T1000 (cell line): ENCODE results near the gene RASAL2.

Experiments used
- DNase-seq: peaks from one replicate; lab custom pipeline; 2025; ENCODE audit warnings: mixed read lengths; lab: John Stamatoyannopoulos, UW

Gene RASAL2

DNA sequence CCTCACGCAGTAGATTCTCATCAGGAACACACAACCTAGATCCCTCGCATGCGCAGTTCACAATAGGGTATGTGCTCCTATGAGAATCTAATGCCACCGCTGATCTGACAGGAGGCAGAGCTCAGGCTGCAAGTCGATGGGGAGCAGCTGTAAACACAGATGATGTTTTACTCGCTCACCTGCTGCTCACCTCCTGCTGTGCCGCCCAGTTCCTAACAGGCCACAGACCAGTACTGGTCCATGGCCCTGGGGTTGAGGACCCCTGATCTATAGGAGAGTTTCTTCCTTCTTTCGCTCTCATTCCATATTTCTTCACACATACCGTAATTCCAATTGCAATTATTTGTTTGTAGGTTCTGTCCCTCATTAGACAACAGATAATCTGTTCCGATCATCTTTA, 299.5 kb downstream of the RASAL2 start:
- no peak for DNase-seq

DNA sequence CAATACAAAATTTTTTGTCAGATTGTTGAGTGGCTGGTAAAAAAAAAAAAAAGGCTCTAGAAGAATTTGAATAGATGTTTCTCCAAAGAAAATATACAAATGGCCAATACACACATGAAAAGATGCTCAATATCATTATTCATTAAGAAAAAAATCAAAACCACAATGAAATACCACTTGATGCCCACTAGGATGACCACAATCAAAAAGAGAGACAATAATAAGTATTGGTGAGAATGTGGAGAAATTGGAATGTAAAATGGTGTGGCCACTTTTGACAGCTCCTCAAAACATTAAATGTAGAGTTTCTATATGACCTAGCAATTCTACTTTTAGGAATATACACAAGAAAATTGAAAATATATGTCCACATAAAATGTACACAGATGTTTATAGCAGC, 302.9 kb downstream of the RASAL2 start:
- no peak for DNase-seq

- DNase-seq = no peak
These were observed 303.8 kb downstream of the RASAL2 start for GRCh38 chr1:178397678-178398077.

GRCh38 chr1:178399177-178399728, 305.3 kb downstream of the RASAL2 start:
- no peak for DNase-seq

GRCh38 chr1:178405137-178405536, 311.2 kb downstream of the RASAL2 start:
- DNase-seq = no peak

GRCh38 chr1:178407215-178407614, 313.3 kb downstream of the RASAL2 start:
- DNase-seq = no peak

GRCh38 chr1:178407655-178408054, 313.8 kb downstream of the RASAL2 start:
- DNase-seq = no peak

- no peak for DNase-seq
These were observed 315.0 kb downstream of the RASAL2 start for GRCh38 chr1:178408871-178409270.

GRCh38 chr1:178409541-178409940, 315.6 kb downstream of the RASAL2 start:
- DNase-seq = no peak

GRCh38 chr1:178411756-178412399, 318.0 kb downstream of the RASAL2 start:
- no peak for DNase-seq

DNA sequence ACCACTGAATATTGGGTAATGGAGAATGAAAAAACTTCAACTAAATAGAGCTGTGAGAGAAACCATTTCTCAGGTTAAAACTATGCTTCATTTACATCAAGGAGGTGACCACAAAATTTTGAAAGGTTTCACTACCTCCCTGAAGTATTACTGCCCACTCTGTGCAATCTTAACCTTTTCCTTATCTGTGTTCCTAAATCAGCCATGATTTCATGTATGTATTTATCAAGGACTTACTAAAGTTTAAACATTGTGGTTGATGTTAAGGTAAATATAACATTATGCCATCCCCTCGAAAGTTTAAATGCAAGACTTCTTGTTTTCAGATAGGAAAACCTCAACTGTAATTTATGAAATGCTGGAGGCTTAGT, 318.5 kb downstream of the RASAL2 start:
- DNase-seq = no peak

- DNase-seq = peak; percentile 21
These were observed 324.0 kb downstream of the RASAL2 start for GRCh38 chr1:178417858-178418257.

DNA sequence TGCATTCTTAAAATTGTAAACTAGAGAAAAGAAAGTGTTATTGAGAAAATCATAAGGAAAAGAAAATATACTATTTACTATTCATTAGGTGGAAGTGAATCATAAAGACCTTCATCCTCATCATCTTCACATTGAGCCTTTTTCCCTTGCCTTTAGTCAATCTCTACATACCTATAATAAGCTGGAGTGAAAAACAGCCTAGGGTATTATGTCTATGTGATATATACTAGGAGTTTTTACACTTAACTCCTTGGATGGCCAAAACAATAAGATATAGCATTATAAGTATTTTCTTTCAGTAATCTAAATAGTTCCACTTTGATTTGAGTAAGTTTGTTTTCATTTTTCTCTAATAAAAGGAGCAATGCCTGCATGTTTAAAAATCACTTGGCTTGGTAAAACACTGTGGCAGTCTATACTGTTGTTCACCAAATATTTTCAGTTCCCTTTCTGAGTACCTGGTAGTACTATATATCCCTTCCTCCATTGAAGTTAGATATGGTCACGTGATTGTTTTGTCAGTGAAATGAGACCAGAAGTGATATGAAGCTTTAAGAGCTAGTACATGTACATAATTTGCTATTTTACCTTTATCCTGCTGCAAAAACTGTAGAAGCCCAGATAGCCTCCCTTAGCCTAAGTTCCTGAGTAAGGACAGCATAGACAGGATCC, 324.5 kb downstream of the RASAL2 start:
- DNase-seq = no peak

GRCh38 chr1:178434360-178434759, 340.5 kb downstream of the RASAL2 start:
- DNase-seq = no peak

GRCh38 chr1:178434899-178435435, 341.1 kb downstream of the RASAL2 start:
- no peak for DNase-seq

DNA sequence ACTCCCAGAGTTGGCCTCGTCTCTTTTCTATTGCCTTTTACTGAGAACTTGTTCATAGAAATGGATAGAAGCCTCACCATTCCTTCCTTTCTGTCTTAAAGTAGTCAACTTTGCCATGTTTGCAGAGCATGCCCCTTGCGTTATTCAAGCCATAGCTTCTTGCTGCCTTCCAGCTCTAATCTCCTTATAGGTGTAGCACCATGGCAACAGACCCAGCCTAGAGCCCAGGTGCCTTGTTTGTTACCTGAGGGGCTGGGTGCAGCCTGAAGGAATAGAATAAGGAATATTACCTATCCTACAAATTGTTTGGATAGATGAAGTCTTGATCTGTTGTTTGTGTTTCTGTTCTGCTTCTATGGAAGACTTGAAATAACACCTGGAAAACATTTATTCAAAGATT, 343.0 kb downstream of the RASAL2 start:
- no peak for DNase-seq

DNA sequence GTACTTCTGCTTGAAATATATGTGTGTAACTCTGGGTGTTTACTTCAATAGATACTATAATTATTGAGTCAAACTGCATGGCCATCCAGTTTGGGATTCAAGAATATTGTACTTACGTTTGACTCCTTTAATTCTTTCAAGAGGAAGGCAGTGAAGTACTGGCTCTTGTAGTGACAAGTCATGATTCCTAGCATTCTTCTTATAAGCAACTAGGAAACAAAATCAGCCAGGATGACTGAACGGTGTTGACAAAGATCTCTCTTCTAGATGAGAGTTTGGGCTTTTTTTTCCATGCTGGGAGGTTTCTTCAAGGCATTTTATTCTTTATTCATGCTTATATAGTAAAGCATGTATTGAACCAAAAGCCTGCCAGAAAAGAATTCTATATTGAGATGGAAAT, 344.5 kb downstream of the RASAL2 start:
- no peak for DNase-seq

- DNase-seq = no peak
These were observed 349.0 kb downstream of the RASAL2 start for GRCh38 chr1:178442925-178443324.

GRCh38 chr1:178450871-178451270, 357.0 kb downstream of the RASAL2 start:
- no peak for DNase-seq

DNA sequence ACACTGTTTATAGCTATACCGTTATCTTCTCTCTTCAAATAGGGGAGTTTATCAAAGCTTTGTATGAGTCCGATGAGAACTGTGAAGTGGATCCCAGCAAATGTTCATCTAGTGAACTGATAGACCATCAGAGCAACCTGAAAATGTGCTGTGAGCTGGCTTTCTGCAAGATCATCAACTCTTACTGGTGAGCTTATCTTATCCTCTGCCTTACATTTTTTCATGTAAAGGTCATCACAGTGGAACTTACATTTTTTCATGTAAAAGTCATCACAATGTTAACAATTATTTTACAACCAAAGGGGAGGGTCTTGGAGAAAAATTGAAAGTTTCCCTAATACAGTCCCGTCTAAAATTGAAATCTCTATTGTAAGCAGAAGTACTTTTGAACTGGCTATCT, 357.6 kb downstream of the RASAL2 start:
- no peak for DNase-seq

DNA sequence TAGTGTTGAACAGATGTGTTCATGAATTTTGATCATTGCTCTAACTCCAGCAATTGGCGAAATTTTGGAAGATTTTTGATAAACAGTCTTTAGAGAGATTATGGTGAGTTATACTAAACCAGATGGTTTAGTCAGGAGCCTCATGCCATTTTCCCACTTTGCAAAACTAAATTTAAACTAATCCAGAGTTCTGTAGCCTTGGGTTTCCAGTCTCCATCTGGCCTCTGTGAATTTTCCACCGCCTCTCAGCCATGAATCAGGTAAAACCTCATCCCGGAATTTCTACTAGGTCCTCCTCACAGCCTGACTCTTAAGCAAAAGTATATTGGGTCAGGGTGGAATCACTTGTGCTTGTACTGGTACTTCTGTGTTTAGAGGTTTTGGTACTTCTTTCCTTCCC, 358.1 kb downstream of the RASAL2 start:
- DNase-seq = no peak

GRCh38 chr1:178456472-178456871, 362.6 kb downstream of the RASAL2 start:
- DNase-seq = no peak

DNA sequence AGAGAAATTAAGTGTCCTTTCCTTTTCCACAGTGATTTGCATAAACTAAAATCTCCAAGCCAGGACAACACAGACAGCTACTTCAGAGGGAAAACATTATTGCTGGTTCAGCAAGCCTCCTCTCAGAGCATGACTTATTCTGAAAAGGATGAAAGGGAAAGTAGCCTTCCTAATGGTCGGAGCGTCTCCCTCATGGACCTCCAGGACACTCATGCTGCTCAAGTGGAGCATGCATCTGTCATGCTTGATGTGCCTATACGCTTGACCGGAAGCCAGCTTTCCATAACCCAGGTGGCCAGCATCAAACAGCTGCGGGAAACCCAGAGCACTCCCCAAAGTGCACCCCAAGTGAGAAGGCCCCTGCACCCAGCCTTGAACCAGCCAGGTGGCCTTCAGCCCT, 363.7 kb downstream of the RASAL2 start:
- no peak for DNase-seq
